Peyer's patch (tissue), 4 donors: Measurements from ENCODE around the gene CCDC78.

Source experiments
- CTCF ChIP-seq, 6 experiments: fragments of 450-650 bp in 4 of 6; fragments of 200-600 bp in 2 of 6; sonication (generic) in 1 of 6; IDR thresholded peaks; one replicate each; pipeline ENCODE4 v1.5.1; 2017 to 2019; ENCODE audit warnings: antibody characterized with exemption in 6 of 6, mild to moderate bottlenecking in 3 of 6, moderate library complexity in 1 of 6
- POLR2A ChIP-seq, 2 donors: fragments of 450-650 bp; IDR thresholded peaks; one replicate each; pipeline ENCODE4 v1.5.1; 2017; ENCODE audit warnings: antibody characterized with exemption in 2 of 2, mild to moderate bottlenecking in 2 of 2, moderate library complexity in 2 of 2

- TF ChIP-seq CTCF (IDR thresholded peaks at IDR 0.05) (no peak), POLR2A (IDR thresholded peaks at IDR 0.05) (no peak)
Measured at GRCh38 chr16:728890-729744, 2.9 kb upstream of the CCDC78 start.
